Activated T-cell treated with anti-CD3 and anti-CD28 coated beads, Interleukin-2, amount 50 U/mL, for 1 hour (primary cell): Measurements from ENCODE around the gene UNC119.

ENCODE experiments used
- DNase-seq: peaks from one replicate; pipeline ENCODE4 v3.0.0-alpha.2; 2020

UNC119 gene

DNA sequence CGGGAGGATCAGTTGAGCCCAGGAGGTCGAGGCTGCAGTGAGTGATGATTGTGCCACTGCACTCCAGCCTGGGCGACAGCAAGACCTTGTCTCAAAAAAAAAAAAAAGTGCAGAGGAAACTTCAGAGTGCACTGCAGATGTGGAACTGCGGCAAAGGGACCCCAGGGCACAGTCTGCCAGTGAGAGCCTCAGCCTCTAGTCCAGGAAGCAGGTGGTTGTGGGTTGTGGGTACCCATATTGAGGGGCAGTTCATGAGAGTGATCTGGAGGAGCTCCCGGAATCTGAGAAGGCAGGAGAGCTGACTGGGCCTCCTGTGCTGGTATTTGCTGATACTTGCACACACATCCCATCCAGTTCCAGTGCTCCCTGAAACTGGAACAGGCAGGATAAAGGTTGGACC, 33.2 kb downstream of the UNC119 start:
- DNase-seq: no peak

DNA sequence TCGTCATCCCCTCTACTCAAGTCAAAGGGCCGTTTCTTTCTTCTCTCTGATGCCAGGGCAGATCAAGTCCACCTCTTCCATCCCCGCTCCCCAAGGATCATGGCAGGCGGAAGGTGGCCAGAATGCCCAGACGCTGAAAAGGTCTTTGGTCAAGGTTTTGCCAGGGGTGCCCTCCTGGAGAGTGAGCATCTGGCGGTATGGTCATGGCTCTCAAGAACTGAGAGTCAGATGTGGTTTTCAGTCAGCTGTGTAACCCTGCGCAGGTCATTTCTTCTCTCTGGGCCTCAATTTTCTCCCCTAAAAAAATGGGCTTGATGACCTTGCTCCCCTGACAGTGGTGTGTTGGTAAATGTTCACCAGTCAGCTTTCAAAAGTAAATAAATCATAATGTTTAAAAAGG, 33.8 kb downstream of the UNC119 start:
- DNase-seq: no peak

DNA sequence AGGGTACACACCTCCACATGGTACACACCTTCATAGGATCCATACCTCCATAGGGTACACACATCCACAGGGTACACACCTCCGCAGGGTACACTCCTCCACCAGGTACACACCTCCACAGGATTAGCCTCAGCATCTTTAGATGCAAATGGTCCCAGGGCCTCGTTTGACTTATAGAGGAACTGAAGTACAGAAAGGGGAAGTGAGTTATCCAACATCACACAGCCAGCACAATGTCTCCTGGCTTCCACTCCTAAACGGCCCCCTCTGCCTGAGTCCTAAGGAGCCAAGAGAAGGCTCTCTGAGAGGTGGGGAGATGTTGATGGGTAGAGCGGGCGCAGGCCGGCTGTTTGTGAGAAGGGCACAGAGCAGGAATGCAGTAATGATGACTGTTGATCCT, 34.3 kb downstream of the UNC119 start:
- no peak for DNase-seq

DNA sequence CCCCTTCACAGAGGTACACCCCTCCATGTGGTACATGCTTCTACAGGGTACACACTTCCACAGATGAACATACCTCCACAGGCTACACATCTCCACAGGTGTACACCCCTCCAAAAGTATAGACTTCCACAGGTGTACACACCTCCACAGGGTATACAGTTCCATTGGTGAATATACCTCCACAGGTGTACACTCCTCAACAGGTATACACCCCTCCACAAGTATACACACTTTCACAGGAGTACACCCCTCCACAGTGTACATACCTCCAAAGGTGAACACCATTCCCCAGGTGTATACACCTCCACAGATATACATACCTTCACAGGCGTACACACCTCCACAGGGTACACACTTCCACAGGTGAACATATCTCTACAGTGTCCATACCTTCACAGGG, 36.9 kb downstream of the UNC119 start:
- DNase-seq: no peak

DNA sequence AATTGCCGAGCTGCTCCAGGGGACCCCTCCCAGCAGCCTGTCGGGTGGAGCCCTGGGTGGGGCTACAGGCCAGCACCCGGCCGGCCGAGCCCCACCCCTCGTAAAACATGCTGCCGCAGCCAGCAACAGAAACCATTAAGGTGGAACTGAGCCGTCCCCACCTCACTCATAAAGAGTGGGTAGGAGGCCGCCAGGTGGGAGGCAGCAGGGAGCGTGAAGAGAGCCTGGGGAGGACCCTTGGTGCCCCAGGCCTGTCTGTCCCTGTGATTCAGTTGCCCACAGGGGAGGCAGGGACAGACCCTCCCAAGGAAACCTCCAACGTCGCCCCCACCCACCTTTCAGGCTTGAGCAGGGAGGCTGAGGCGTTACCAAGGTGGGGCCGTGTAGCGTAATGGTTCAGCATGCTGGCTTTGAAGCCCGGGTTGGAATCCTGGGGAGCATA, 37.8 kb downstream of the UNC119 start:
- DNase-seq: no peak

DNA sequence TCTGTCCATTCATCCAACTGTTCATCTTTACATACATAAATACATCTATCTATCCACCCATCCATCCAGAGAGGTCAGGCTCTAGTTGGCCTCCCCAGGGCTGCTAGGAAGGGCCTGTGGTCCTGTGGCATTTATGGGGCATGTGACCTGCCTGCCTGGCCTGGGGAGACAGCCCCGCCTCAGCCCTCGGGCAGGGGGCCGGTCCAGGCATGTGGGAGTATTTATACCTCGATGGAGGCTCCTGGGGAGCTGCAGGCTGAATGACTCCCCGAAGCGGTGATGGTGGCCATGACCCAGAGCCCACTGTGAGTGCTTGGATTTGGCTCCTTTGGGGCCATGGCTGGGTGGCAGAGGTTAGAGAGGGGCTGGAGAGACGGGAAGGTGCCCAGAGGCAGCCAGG, 38.9 kb downstream of the UNC119 start:
- no peak for DNase-seq

DNA sequence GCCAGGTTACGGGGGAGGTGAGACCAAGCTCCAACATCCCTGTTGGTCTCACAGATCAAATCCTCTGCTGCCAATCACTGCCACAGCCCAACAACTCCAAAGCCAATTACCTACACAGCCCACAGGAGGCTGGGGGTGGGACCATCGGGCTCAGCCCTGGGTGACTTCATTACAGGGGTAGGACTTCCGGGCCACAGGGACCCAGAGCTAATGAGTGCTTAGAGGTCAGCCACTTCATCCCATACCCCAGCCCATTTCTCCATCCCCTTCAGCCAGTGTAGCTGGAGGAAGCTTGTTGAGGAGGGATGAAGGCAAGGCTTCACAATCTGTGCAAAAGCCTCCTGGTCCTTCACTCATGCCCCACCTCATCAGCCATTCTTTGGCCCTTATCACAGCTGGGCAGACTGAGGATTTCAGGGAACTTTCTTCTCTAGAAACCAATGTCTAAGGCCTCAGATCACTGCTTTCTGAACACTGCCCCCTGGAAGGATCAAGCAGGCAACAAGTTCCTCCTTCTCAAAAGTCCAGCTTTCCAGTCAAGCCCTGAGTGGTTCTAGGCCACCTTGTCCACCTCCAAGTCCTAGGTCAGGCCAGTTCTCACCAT, 40.5 kb downstream of the UNC119 start:
- DNase-seq: no peak

DNA sequence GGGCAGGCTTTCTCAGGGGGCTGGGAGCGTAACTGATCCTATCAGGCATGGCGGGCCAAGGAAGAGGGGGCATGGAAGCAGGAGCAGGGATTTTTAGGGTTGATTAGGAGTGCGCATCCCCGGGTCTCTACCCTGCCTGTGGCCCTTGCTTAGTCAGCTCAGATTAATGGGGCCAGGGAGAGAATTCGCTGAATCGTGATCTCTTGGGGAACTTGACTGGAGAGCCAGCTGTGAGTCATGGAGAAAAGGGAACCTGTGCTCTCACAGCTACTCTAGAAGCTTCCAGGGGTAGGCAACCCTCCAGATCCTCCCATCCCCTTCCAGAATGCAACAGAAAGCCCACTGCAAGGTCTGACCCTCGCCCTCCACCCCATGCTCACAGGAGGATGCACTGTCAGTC, 42.6 kb downstream of the UNC119 start:
- DNase-seq: no peak

DNA sequence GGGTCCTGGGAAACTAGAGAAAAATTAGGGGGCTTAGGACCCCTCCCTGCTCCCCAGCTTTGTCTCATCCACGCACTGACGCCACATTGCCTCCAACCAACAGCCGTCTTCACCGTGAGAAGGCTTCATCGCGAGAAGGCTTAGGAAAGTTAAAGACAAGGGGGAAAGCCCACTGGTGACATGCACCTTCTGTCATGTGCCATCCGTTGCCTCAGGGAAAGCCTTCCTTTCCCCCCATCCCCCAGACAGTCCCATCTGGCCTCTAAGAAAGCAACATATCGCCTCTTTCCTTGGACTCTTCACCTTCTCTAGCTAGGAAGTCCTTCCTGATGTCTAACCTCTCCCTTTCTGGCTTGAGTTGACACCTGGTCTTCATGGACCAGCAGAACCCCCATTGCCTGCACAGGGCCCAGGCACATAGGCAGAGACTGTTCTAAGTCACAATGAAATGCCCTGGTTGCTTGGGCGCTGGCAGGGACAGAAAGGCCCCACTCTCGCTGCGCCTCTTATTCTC, 44.2 kb downstream of the UNC119 start:
- DNase-seq: no peak

DNA sequence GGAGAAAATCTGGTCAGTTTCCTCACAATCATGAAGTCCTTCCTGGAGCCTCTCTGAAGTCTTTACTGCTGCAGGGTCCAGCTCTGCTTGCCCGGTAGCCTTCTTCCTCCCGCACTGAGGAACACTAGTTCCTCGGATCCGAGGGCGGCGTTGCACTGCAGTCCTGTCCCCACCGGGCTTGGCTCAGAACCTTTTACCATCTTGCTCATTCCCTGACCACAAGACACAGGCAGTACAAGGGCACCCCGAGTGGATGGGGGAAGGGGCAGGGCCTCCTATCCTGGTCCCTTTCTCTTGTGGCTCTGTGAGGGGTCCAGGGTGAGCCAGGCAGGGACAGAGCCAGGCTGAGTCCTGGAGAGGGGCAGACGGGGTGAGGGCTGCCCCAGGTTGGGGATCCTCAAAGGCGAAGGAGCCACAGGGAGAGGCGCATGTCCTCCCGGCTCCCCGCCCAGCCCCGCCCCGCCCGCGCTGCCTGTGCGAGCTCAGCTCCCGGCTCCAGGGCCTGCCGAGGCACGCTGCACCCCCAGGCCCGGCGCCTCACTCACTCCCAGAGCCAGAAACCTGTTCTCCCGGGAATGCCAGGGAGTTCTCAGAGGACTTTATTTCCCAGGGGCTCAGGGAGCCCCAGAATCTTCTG, 44.7 kb downstream of the UNC119 start:
- no peak for DNase-seq

DNA sequence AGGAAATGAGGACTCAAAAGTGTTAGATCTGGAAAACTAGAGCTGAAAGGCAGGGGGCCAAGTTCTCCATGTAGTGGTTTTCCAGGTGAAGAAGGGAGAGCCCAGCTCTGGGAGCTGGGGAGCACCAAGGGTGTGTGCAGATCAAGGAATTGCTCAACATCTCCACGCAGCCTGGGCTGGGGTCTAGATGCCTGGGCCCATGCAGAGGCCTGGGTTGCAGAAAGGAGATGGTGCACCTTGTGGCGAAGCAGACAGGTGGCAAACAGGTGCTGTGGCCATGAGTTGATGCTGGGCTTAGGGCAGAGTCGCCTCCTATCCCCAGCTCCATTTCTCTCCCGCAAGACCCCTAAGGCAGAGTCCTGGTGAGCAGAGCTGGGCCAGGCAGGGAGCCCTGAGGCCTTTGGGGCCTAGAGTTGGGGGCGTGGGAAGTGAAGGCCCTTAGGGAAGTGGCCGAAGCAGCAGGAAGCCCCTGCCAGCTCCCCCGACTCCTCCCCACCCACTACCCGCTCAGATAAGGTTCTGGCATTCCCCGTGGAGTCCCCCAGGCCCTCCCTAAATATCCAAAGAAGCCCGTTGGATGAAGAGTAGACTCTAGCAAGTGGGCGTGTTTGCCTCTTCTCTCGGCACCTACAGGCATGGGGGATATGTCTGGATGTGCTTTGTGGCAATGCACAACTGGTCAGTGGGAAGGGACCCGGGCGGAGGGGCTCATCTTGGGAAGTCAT, 45.5 kb downstream of the UNC119 start:
- no peak for DNase-seq

DNA sequence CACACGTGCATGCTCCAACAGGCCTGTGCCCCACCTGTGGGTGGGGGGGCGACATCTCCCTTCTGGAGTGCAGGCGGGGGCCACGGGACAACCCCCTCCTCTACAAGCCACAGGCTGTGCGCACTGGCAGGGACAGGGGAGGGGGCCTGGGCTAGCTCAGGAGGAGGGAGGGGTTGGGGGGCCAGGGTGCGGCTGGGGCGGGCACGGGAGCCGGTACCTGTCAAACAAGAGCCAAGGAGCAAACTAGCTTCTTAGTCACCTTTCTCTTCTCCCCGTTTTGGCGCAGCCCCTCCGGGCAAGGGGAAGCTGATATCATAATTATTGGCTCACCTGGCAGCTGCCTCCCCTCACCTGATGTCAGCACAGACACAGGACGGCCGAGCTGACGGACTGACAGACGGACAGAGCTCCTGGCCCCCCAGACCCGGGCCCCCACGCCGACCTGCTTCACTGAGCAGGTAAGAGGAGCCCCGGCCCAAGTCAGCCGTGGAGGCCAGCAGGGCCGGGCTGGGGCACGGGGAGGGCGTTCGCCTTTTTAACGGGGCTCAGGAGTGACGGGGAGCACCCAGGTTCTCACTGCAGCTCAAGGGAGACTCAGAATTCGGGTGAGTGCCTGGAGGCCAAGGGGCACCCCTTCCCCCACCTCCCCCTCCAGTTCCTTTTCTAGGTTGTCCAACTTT, 46.3 kb downstream of the UNC119 start, which contains the start of gene FOXN1:
TSS of gene FOXN1 (plus strand) at position 363 of the 680 bp plus-strand sequence. CDS start 17,622 bp downstream, outside the sequence.
- DNase-seq: no peak

DNA sequence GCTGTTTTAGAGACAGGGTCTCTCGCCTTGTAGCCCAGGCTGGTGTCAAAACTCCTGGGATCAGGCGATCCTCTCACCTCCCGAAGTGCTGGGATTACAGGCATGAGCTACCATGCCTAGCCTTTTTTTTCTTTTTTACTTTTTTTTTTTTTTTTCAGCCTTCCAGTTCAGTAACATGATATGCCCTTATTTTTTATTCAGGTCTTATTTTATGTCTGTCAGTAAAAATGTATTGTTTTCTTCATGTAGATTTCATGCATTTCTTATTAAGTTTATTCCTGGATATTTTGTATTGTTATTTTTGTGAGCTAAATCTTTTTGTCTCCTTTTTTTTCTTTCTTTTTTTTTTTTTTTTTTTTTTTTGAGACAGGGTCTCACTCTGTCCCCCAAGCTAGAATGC, 49.0 kb downstream of the UNC119 start:
- no peak for DNase-seq

DNA sequence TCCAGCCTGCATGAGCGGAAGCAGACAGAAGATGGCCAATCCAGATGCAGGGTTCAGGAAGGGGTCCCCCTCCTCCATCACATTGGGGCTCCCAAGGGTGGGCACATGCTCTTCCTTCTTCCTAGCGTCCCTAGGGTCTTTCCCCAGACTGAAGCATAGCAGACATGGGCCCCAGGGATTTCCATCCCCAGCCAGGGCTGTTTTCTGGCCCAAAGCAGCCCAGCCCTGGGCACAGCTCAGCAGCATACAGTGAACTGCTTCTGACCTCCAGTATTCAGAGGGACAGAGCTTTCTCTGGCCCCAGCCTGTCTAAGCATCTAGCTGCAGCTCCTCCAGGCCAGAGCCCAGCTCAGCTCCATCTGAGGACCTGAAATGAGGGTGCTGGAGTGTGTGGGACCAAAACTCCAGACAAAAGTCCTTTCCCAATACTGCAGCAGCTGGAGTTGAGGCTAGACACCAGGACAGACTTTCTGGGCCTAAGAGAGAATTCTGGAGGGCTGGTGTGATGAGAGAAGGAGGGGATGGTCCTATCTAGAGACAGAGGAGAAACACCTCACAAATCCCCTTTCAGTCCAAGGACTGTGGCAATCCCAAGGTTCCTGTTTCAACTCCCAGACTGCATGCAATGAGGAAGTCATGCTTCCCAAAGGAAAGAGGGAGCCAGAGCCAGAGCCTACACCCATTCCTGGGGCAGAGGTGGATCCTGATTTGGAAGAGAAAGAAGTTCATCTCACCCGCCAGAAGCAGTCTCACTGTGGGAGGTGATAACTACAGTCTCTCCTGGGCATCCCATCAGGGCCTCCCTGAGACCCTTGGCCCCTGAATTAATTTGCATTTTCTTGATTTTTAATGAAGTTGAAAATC, 50.8 kb downstream of the UNC119 start:
- no peak for DNase-seq

DNA sequence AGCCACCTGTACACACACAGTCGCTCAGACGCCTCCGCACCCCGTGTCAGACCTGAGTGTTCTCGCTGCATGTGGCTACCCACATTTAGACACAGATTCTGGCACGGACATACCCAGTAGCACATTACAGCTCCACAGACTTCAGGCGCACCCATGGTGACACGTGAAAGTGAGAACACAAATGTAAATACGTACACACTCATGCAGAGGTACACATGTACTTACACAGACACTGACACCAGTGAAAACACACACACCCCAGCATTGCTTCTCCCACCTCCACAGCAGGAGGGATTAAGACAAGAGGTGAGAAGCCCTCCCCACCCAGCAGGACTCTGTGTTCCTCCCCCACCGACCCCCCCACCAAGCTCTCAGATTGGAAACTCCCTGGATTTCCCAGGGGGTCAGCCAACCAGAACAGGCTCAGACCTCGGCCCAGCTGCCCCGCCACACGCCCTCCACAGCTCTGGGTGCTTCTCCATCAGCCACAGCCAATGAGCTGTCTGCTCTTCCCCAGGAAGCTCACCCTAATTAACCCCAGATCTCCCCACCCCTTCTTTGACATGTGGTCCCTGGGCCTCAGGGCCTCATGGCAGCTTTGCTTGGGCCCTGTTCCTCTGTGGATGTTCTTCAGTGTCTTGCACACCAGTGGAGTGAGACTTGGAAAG, 51.6 kb downstream of the UNC119 start:
- DNase-seq: no peak

DNA sequence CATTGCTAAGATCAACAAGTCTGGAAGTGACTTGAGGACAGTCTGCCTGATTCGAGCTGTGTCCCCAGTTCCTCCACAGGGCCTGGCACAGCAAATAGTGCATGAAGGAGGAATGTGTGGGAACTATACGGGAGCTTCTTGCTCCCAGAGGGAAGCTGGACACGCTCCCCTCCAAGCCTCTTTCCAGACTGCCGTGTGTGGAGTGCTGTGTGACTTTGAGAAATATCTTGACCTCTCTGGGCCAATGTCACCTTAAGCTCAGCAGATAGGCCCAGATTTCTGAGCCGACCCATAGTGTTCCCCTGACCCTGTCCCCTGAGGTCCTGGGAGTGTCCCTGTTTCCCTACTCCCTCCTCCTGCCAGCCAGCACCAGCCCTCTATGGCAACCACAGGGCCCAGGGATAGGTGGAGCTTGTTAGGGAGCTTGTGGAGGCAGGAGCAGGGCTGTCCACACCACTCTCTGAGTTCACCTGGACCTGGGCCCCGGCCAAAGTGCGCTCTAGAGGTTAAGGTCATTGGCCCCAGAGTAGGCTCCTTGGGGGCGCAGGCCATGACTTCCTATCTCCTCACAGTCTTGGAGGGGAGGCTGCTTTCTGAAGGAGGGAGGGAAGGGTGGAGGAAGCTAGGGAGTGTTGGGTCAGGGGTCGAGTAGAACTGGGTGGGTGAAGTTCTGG, 52.6 kb downstream of the UNC119 start:
- DNase-seq: no peak

DNA sequence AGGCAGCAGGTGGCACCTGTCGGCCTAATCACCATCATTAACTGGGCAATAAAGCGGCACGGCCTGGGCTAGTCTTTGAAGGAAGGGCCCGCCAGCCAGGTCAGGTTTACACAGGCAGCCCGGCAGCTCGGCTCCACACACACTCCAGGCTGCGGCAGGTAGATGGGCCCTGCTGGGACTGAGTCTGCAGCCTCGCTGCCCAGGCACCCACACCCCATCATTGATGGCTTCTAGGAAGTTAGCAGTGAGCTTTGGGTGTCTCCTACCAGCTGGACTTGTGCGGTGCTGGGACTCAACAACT, 53.1 kb downstream of the UNC119 start:
- no peak for DNase-seq

DNA sequence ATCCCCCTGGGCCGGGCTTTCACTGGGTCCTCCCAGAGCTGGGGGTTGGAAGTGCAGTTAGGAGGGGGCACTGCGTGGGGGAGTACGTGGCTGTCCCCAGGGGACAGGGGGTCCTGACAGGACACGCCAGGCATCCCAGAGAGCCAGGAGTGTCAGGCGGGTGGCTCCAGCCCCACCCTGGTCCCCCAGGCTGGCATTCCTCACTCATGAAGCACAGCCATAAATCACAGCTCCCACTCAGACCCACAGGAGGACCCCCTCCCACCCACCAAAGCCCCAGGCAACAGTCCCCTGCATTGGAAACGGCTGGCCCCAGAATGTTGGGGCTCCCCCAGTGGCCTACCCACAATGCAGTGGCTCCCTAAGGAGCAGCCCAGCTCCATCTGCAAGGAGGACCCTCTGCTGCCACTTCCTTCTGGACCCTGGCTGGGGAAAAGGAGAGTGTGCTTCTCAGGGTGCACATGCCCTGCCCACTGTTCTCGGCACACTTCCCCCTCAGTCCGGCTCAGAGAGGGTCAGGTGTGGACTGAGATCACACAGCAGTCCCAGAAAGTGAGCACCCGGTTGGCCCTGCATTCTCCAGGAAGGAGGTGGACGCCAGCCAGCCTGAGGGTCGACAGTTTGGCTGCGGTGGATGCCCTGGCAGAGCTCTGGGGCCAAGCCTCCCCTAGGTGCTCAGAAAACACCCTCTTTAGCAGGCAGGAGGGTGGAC, 53.6 kb downstream of the UNC119 start:
- no peak for DNase-seq

DNA sequence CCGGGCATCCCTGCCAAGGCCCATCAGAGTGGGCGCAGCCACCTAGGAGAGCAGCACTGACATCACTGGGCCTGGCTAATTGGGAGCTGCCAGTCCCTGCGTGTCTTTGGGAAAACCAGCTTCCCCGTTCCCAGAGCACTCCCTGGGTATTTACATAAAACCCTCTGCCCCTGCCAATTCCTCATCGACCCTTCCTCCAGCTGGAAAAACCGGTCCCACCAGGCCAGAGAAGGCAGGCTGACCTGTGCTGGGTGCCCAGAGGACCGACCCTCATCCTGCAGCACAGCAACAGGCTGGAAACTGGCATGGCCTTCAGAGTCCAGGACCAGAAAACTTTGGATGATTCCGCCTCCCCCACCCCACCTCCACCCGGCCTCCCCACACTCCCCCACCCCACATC, 54.5 kb downstream of the UNC119 start:
- no peak for DNase-seq
